Neural progenitor cell (in vitro differentiated cells): Measurements from ENCODE around the gene ZDHHC14. TPM values are rescaled to one million over a fixed set of nuclear protein-coding genes. Genes with fewer than 3 reads are reported as not detected.

Experiments used
- DNase-seq: peaks from one replicate; pipeline ENCODE4 v3.0.0-alpha.2; 2016; ENCODE audit warnings: low spot score
- H2AFZ ChIP-seq: fragments of 200-600 bp; sonication (generic); replicated peaks from 2 replicates; pipeline ENCODE4 v1.6.1; 2016; ENCODE audit warnings: antibody characterized with exemption
- H3F3A ChIP-seq: fragments of 200-600 bp; sonication (generic); 2 replicates; pipeline ENCODE4 v1.6.1; 2016; ENCODE audit warnings: antibody characterized with exemption, low read depth
- H3K27ac ChIP-seq: fragments of 200-600 bp; sonication (generic); 2 replicates; pipeline ENCODE4 v1.5.1; 2016; ENCODE audit warnings: mild to moderate bottlenecking
- H3K27me3 ChIP-seq: fragments of 200-600 bp; sonication (generic); 2 replicates; pipeline ENCODE4 v1.6.1; 2016; ENCODE audit warnings: mild to moderate bottlenecking, moderate library complexity
- H3K36me3 ChIP-seq: fragments of 200-600 bp; sonication (generic); 2 replicates; pipeline ENCODE4 v1.5.1; 2016
- H3K4me1 ChIP-seq: fragments of 200-600 bp; sonication (generic); 2 replicates; pipeline ENCODE4 v1.6.1; 2016; ENCODE audit warnings: mixed run types
- H3K4me2 ChIP-seq: fragments of 200-600 bp; sonication (generic); 2 replicates; pipeline ENCODE4 v1.6.1; 2016
- H3K4me3 ChIP-seq: fragments of 200-600 bp; sonication (generic); 2 replicates; pipeline ENCODE4 v1.5.1; 2016
- H3K79me2 ChIP-seq: fragments of 200-600 bp; sonication (generic); 2 replicates; pipeline ENCODE4 v1.6.1; 2016; ENCODE audit warnings: low read depth
- H3K9ac ChIP-seq: fragments of 200-600 bp; sonication (generic); 2 replicates; pipeline ENCODE4 v1.6.1; 2016
- H3K9me3 ChIP-seq: fragments of 200-600 bp; sonication (generic); 2 replicates; pipeline ENCODE4 v1.5.1; 2016; ENCODE audit warnings: low read depth
- H4K20me1 ChIP-seq: fragments of 200-600 bp; sonication (generic); 2 replicates; pipeline ENCODE4 v1.6.1; 2016; ENCODE audit warnings: low read depth
- H3K27ac Mint-ChIP-seq: 3 replicates; pipeline ENCODE4 v1.8.0; 2021; ENCODE audit warnings: mixed read lengths
- H3K27me3 Mint-ChIP-seq: 2 replicates; pipeline ENCODE4 v1.8.0; 2022; ENCODE audit warnings: low read depth, mild to moderate bottlenecking, inconsistent platforms, moderate library complexity, mixed read lengths; ENCODE audit not compliant: insufficient read depth
- H3K36me3 Mint-ChIP-seq: 3 replicates; pipeline ENCODE4 v1.8.0; 2021; ENCODE audit warnings: mixed read lengths
- H3K4me1 Mint-ChIP-seq: 3 replicates; pipeline ENCODE4 v1.8.0; 2021; ENCODE audit warnings: mixed read lengths
- H3K4me3 Mint-ChIP-seq: 3 replicates; pipeline ENCODE4 v1.8.0; 2021; ENCODE audit warnings: mild to moderate bottlenecking, moderate library complexity, mixed read lengths
- H3K9me3 Mint-ChIP-seq: 3 replicates; pipeline ENCODE4 v1.8.0; 2020; ENCODE audit warnings: mixed read lengths
- EZH2 ChIP-seq: fragments of 200-600 bp; sonication (generic); IDR thresholded peaks from 2 replicates; pipeline ENCODE4 v1.6.1; 2017; ENCODE audit warnings: antibody characterized with exemption, mild to moderate bottlenecking, moderate library complexity
- EZH2phosphoT487 ChIP-seq: fragments of 200-600 bp; sonication (generic); IDR thresholded peaks from 2 replicates; pipeline ENCODE4 v1.6.1; 2017; ENCODE audit warnings: antibody characterized with exemption
- total RNA-seq: library from RNA; depleted of rRNA; stranded (reverse); fragments of >200 nt; gene quantifications from 2 replicates; pipeline ENCODE4 v1.2.3, GENCODE V29; 2015; ENCODE audit warnings: low replicate concordance
- TF ChIP-seq, protein P1 (sequence below): fragments of 200-600 bp; sonication (generic); IDR thresholded peaks from 2 replicates; pipeline ENCODE4 v1.5.1; 2017; ENCODE audit warnings: antibody characterized with exemption, mild to moderate bottlenecking

The ZDHHC14 gene
- total RNA-seq, 1 donor from 2014 or later = 14.5 TPM

DNA sequence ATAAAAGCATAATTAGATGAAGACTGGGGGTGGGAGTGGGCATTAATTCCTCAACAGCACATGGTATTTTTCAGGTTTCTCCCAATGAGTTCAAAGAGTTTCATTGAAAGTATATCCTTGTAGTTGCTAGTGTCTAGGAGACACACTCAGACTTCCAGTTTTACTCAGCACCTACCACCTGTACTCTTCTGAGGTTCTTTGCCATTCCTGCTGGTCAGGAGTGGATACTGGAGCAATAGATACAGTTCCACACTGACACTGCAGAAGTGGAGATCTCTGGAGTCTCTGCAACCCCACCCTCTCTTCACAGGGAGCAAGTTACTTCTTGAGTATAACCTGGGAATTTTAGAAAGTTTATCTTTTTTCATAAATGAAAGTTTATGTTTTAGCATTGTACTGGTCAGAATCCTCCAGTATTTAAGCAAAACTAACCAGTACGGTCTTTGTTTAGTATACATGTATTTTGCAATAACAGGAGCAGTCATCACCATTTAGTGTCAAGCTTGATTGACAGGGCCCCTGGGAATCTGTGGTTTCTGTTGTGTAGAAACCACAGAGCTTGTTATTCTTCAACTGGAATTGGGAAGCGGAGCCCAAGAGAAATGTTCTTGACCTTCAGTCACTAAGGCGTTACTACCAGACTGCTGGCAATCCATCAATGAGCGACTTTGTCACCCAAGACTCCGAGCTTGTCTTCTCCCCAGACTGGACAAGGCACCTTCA, 148.1 kb downstream of the ZDHHC14 start:
- Histone ChIP-seq H3K27me3 (no peaks in the 10 kb centered on the region), H2AFZ (no peak overlapping the region), H4K20me1 (no peaks in the 10 kb centered on the region), H3F3A (peaks cover 21% of the 10 kb centered on the region), H3K4me3 (no peak overlapping the region), H3K9ac (no peak overlapping the region), H3K36me3 (no peaks in the 10 kb centered on the region), H3K27ac (no peak overlapping the region), H3K4me1 (peaks cover 41% of the 10 kb centered on the region), H3K9me3 (no peaks in the 10 kb centered on the region), H3K4me2 (no peak overlapping the region), H3K79me2 (no peaks in the 10 kb centered on the region)
- DNase-seq = no peak
- H3K4me3 Mint-ChIP-seq = no peak overlapping the region
- TF ChIP-seq, protein P1, sequence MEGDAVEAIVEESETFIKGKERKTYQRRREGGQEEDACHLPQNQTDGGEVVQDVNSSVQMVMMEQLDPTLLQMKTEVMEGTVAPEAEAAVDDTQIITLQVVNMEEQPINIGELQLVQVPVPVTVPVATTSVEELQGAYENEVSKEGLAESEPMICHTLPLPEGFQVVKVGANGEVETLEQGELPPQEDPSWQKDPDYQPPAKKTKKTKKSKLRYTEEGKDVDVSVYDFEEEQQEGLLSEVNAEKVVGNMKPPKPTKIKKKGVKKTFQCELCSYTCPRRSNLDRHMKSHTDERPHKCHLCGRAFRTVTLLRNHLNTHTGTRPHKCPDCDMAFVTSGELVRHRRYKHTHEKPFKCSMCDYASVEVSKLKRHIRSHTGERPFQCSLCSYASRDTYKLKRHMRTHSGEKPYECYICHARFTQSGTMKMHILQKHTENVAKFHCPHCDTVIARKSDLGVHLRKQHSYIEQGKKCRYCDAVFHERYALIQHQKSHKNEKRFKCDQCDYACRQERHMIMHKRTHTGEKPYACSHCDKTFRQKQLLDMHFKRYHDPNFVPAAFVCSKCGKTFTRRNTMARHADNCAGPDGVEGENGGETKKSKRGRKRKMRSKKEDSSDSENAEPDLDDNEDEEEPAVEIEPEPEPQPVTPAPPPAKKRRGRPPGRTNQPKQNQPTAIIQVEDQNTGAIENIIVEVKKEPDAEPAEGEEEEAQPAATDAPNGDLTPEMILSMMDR = no peak
- TF ChIP-seq EZH2phosphoT487 (no peak), EZH2 (no peak)
- peaks cover 2% of the 10 kb centered on the region for H3K9me3 Mint-ChIP-seq
- H3K4me1 Mint-ChIP-seq = peaks cover 26% of the 10 kb centered on the region
- H3K36me3 Mint-ChIP-seq = peaks cover 6% of the 10 kb centered on the region
- H3K27me3 Mint-ChIP-seq = peaks cover 4% of the 10 kb centered on the region
- H3K27ac Mint-ChIP-seq = no peak overlapping the region

GRCh38 chr6:157529654-157530039, 148.7 kb downstream of the ZDHHC14 start:
- no peak for DNase-seq
- Histone ChIP-seq H3K4me1 (peaks cover 47% of the 10 kb centered on the region), H3F3A (peaks cover 22% of the 10 kb centered on the region), H3K4me3 (no peak overlapping the region), H3K27ac (no peak overlapping the region), H3K27me3 (no peaks in the 10 kb centered on the region), H3K36me3 (no peaks in the 10 kb centered on the region), H2AFZ (no peak overlapping the region), H3K79me2 (no peaks in the 10 kb centered on the region), H3K9ac (no peak overlapping the region), H3K9me3 (no peaks in the 10 kb centered on the region), H3K4me2 (no peak overlapping the region), H4K20me1 (no peaks in the 10 kb centered on the region)
- peaks cover 26% of the 10 kb centered on the region for H3K4me1 Mint-ChIP-seq
- H3K36me3 Mint-ChIP-seq = peaks cover 6% of the 10 kb centered on the region
- no peak overlapping the region for H3K4me3 Mint-ChIP-seq
- no peak overlapping the region for H3K27ac Mint-ChIP-seq
- H3K27me3 Mint-ChIP-seq = peaks cover 4% of the 10 kb centered on the region
- TF ChIP-seq, protein P1 = no peak
- TF ChIP-seq EZH2phosphoT487 (no peak), EZH2 (no peak)
- H3K9me3 Mint-ChIP-seq = peaks cover 2% of the 10 kb centered on the region

GRCh38 chr6:157530126-157530525, 149.1 kb downstream of the ZDHHC14 start:
- H3F3A ChIP-seq = peaks cover 22% of the 10 kb centered on the region
- H3K79me2 ChIP-seq = no peaks in the 10 kb centered on the region
- H3K4me3 ChIP-seq = no peak overlapping the region
- no peak for DNase-seq
- H3K9ac ChIP-seq = no peak overlapping the region
- Mint-ChIP-seq H3K4me1 (peaks cover 31% of the 10 kb centered on the region), H3K27me3 (peaks cover 4% of the 10 kb centered on the region), H3K9me3 (peaks cover 2% of the 10 kb centered on the region), H3K4me3 (no peak overlapping the region), H3K36me3 (peaks cover 6% of the 10 kb centered on the region), H3K27ac (no peak overlapping the region)
- no peak overlapping the region for H3K27ac ChIP-seq
- no peak overlapping the region for H3K4me2 ChIP-seq
- no peaks in the 10 kb centered on the region for H4K20me1 ChIP-seq
- H3K36me3 ChIP-seq = no peaks in the 10 kb centered on the region
- no peaks in the 10 kb centered on the region for H3K27me3 ChIP-seq
- H3K4me1 ChIP-seq = peaks cover 51% of the 10 kb centered on the region
- no peak for TF ChIP-seq EZH2phosphoT487
- no peak for TF ChIP-seq EZH2
- TF ChIP-seq, protein P1 = no peak
- H3K9me3 ChIP-seq = no peaks in the 10 kb centered on the region
- no peak overlapping the region for H2AFZ ChIP-seq
